A549 (cell line): ENCODE measurements around the gene NLRP11.

ENCODE experiments used
- CEBPB ChIP-seq, 2 experiments: fragments of >200 bp in 1 of 2; sonication (Bioruptor Twin) in 1 of 2; formaldehyde crosslinking in 1 of 2; IDR thresholded peaks; 2 replicates each; pipeline ENCODE4 v1.6.1; 2012 to 2016
- CTCF ChIP-seq: fragments of >200 bp; sonication (Bioruptor Twin); formaldehyde crosslinking; IDR thresholded peaks from 3 replicates; pipeline ENCODE4 v1.5.1; 2016
- EP300 ChIP-seq, 2 experiments: fragments of >200 bp; sonication (Bioruptor Twin); formaldehyde crosslinking; IDR thresholded peaks; 2 replicates in 1 of 2; 3 replicates in 1 of 2; pipeline ENCODE4 v1.6.1; 2016 to 2017
- ESRRA ChIP-seq: fragments of 150-350 bp; IDR thresholded peaks from 2 replicates; pipeline ENCODE4 v1.6.1; 2014; ENCODE audit warnings: mild to moderate bottlenecking, low read length, borderline replicate concordance
- HOXA7 ChIP-seq: fragments of 250-450 bp; sonication (Bioruptor Pico); IDR thresholded peaks from 2 replicates; pipeline ENCODE4 v1.5.0; 2020; ENCODE audit warnings: mild to moderate bottlenecking, moderate library complexity
- KDM1A ChIP-seq: fragments of 200-600 bp; sonication (generic); IDR thresholded peaks from 2 replicates; pipeline ENCODE4 v1.6.1; 2016; ENCODE audit warnings: low read depth, mild to moderate bottlenecking
- MAFK ChIP-seq: fragments of 450-650 bp; IDR thresholded peaks from 2 replicates; pipeline ENCODE4 v1.6.1; 2014; ENCODE audit not compliant: partially characterized antibody
- MAX ChIP-seq: IDR thresholded peaks from 2 replicates; pipeline ENCODE4 v1.6.1; 2012
- POLR2A ChIP-seq: IDR thresholded peaks from 2 replicates; pipeline ENCODE4 v1.6.1; 2012; ENCODE audit warnings: mild to moderate bottlenecking, low read length
- RCOR1 ChIP-seq: fragments of 150-350 bp; IDR thresholded peaks from 2 replicates; pipeline ENCODE4 v1.6.1; 2014; ENCODE audit warnings: antibody characterized with exemption, low read length, low read depth
- SMC3 ChIP-seq: fragments of >200 bp; sonication (Bioruptor Twin); formaldehyde crosslinking; IDR thresholded peaks from 3 replicates; pipeline ENCODE4 v1.6.1; 2018; ENCODE audit warnings: inconsistent platforms
- USF2 ChIP-seq: fragments of 450-650 bp; IDR thresholded peaks from 2 replicates; pipeline ENCODE4 v1.6.1; 2014; ENCODE audit warnings: antibody characterized with exemption

GRCh38 chr19:55831846-55832245 is at the start of gene NLRP11:
- no peak for TF ChIP-seq MAX
- no peak for TF ChIP-seq CTCF
- TF ChIP-seq RCOR1 = no peak
- TF ChIP-seq KDM1A = no peak
- no peak for TF ChIP-seq HOXA7
- TF ChIP-seq POLR2A = no peak
- TF ChIP-seq USF2 = no peak
- no peak for TF ChIP-seq ESRRA
- TF ChIP-seq EP300 (IDR thresholded peaks at IDR 0.05) = no peak
- no peak for TF ChIP-seq MAFK
- no peak for TF ChIP-seq SMC3
- TF ChIP-seq CEBPB (IDR thresholded peaks at IDR 0.05) = no peak
